ENCODE measurements around the gene SCML1.

GRCh38 chrX:17803449-17803848 is 66.2 kb downstream of the SCML1 start:
- TF ChIP-seq CTCF (IDR thresholded peaks at IDR 0.05; ENCODE audit: borderline replicate concordance, extremely low read depth, low read length, poor library complexity, severe bottlenecking) (no peak), EZH2 (IDR thresholded peaks at IDR 0.05; ENCODE audit: borderline replicate concordance, low read depth, low read length, severe bottlenecking) (no peak)
